Dedifferentiated amniotic fluid mesenchymal stem cell (primary cell): ENCODE results near the gene COX5B.
A peak's percentile ranks its signal among the peaks of the same experiment; 100 is the strongest.
"Not testable (repeated sequence)": the region's sequence is repeated elsewhere in the genome, so short reads cannot be mapped to it uniquely, and the experiment has no call there.

ENCODE experiments used
- DNase-seq: peaks from one replicate; pipeline ENCODE4 v3.0.0-alpha.2; 2016; ENCODE audit errors: extremely low spot score

The COX5B gene

DNA sequence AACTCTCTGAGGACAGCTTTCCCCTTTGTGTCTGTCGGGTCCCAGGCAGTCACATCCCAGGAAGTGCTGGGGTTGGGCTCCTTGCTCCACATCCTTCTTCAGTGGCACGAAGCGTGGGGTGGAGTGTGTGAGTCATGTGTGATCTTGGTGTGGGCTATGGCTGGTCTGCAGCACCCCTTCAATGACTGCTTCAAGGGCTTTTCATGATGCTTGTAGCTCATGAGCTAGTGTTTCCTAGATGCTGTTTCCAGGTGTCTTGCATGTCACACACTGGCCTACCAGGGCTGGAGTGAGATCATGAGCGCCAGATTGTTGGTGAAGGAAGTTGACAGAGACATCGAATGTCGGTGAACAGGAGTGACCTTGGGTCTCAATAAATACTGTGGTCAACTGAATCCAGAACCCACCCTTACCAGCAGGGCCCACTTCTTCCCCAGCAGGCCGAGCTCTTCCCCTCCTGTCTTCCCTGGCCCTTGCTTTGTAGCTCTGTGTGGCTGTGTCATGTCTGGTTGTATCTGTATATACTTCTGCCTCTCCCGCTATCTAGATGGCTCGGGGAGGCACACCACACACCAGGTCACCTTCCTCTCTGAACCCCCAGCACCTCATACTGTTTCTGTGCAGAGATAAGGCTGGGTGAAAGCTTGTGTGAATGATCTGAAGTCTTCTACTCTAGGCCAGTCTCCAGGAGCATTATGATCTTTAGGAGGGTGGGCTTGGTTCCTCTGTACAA lies 27.5 kb downstream of the COX5B start:
- DNase-seq = no peak

DNA sequence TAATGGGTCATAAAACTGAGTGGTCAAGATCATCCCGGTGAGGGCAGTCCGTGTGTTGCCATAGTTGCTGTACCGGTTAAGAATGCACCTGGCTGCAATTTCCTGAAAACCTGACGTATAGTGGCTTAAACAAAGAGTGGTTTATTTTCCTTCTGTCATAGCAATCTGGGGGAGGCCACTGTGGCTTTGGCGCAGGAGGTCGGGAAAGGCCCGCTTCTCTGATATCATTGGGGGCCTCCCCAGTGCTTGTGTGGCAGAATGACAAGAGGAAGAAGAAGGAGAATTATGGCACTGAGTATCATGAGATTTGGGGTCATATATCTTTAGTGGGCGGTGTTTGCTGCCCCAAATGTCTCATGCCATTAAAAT lies 28.0 kb downstream of the COX5B start:
- no peak for DNase-seq

DNA sequence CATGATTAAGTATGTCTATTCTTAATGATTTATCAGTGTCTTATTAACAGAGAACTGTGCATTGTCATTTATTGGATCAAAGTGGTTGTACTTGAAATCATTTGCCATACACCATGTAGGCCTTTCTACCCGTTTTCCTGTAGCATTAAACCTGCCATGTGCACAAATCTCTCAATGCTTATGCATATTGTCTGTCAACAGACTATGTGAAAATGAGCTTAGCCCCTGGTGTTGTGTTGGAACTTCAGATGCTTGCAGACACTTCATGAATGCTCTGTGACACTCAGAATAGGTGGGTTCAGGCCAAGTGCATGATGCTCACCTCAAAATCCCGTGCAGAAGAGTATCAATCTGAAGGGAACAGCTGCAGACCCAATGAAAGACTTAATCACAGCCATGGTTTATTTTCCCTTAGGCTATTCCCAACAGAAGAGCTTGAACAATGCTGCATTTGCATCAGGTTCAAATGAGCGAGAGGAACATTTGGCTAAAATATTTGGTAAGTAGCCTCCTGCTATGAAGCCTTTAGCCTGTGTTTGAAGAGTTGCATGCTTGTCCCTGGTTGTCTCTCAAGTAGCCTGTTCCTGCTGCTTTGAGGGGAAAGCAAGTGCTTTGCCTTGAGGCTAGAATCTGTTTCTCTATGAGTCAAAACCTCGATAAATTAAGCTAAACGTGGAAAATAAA lies 29.7 kb downstream of the COX5B start:
- DNase-seq = no peak

DNA sequence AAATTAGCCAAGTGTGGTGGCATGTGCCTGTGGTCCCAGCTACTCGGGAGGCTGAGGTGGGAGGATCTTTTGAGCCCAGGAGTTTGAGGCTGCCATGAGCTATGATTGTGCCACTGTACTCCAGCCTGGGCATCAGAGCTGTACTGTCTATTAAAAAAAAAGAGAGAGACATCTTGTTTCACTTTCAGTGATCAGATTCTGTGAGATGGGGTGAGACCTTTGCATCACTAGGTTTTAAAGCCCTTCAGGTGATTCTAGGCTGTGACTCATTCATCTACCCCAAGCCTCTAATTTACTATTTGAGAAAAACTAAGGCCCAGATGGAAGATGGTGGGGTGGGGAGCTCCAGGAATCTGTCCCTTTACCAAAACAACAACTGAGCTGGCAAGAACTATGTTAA lies 30.8 kb downstream of the COX5B start:
- no peak for DNase-seq

DNA sequence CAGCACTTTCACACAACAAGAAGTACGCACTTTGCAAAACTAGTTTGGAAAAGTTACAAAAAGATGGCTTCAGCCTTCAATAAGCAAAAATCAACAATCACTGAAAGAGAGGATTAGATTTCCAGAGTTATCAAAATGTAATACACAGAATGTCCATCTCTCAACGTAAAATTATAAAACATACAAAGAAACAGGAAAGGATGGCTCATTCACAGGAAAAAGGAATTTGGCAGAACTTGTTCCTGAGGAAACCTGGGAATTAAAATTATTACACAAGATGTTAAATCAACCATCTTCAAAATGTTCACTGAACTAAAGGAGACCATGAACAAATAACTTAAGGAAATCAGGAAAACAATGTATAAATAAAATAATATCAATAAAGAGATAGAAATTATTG lies 31.6 kb downstream of the COX5B start:
- DNase-seq = no peak

DNA sequence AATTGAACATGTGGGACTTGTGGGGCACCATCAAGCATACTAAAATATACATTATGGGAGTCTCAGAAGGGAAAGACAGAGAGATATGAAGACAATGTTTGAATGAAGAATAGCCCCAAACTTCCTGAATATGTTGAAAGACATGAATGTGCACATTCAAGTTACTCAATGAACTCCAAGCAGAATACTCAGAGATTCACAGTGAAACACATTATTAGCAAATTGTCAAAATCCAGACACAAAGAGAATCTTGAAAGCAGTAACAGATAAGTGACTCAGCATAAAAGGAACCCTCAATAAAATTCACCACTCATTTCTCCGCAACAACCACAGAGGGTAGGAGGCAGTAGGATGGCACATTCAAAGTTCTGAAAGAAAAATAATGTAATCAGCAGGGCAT lies 32.4 kb downstream of the COX5B start:
- no peak for DNase-seq

DNA sequence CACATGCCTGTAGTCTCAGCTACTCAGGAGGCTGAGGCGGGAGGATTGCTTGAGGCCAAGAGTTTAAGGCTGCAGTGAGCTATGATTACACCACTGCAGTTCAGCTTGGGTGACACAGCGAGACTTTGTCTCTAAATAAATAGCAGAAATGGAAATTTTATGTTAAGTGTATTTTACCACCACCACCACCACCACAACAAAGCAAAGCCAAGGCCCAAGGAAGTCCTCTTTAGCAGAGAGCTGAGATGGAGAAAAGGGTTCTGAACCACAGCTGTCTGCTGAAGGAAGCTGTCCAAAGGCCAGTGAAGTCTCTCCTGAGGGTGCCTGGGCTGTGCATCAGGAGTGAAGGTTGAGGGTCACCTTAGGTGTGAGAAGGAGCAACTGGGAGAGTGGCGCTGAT lies 41.4 kb downstream of the COX5B start:
- not testable (repeated sequence) for DNase-seq

DNA sequence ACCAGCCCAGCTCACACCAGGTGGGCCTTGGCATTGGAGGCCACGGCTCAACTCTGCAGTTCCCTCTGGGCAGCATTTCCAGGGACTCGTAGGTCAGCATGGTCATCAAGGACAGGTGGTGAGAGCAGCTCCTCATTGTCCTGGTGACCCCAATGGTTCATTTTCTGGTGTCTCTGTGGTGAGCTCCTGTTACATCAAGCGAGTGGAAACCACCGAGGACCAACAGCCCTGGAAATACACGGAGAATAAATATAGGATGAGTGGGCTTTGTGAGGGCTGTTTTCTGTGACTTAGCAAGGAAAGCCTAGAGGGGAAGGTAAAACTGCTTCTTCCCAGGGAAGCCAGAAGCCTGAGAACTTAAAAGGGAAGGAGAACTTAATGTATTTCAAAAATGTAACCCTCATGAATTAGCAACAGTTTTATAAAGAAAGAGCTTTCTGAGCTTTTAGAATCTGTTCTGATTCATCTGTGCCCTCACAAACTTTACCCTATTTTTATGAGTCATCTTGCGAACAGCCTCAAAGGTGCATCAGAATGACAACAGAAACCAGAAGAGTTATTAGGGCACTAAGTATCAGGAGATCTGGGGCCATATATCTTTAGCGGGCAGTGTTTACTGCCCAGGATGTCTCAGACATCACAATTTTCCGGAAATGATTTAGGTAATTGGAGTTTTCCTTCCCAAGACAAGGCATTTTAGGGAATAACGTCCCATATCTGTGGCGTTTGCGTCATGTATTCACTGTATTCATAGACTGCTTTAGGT lies 42.4 kb downstream of the COX5B start:
- no peak for DNase-seq

DNA sequence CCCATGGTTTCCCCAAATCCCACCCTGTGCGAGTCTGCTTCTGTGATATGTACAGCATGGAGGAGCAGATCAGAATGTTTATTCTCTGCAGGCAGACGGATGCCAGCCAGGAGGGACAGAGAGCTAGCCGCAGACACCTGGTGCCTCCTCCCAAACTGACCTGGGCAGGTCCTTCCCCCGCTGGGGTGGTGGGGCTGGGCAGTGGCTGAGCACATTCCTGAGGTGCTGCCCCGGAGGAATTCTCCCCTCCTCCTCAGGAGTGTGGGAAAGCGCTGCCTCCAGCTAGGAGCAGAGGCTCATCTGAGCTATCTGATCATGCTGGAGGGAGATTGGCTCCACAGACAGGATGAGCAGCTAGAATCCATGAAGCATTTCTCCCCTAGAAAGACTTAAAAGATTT lies 45.3 kb downstream of the COX5B start:
- no peak for DNase-seq

DNA sequence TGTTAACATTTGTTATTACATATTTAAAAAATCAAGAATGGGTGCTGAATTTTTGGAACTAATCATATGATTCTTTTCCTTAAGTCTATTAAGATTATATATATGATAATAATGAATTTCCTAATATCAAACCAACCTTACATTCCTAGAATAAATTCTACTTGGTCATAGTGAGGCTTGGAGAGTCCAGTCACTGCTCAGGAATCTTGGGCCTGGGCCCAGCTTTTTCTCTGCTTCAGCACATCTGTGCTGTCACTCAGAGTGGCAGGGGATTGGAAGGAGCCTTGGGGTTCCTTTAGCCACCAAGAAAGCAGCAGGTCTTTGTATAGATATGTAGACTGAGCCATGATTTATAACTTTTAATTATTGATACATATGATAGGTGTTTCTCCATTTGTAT lies 47.6 kb downstream of the COX5B start:
- no peak for DNase-seq

DNA sequence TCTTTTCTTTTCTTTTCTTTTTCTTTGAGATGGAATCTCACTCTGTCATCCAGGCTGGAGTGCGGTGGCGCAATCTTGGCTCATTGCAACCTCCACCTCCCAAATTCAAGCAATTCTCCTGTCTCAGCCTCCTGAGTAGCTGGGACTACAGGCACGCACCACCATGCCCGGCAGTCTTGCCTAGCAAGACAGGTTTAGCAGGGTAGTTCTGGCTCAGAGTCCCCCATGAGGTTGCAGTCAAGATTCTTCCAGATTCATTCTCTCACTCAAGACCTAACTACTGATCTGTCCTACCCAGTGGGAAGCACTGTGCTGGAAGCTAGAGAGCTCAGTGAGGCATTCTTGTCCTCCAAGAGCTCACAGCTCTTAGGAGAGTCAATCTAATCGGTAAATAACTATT lies 49.9 kb downstream of the COX5B start:
- no peak for DNase-seq

DNA sequence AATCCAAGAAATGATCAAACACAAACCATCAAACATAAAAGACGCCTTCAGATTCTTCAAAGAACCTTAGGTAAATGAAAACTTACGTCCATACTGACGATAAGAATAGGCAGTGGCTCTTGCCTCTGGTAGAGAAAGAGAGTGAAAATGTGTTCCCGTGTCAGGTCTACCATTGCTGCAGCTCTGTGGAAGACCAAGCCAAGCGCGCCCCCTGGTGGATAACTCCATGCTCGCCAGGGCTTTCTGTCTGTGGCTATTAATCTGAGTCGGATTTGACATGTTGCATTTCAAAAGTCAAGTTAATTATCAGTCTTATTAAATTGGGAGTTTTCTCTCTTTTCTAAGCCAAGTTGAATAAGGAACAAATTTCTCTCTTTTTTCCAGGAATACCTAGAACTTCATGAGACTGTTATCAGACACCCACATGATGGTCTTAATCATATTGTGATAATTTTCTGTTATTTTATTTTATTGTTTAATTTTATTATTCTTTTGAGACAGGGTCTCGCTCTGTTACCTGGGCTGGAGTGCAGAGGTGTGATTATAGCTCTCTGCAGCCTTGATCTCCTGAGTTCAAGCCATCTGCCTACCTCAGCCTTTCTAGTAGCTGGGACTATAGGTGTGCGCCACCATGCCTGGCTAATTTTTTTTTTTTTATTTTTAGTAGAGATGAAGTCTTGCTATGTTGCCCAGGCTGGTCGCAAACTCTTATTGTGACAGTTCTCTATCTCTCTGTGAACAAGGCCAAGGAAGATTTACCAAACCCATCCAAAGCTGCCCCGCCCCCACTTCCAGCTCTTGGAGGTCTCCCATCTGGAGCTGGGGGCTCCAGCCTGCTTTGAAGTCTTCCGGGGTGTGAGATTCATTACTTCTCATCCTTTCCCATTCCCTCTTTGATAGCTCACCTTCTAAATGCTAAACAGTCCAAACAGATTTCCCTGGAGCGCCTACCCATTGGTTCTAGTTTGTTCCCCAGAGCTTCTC lies 51.7 kb downstream of the COX5B start:
- DNase-seq = peak; percentile 82
